BE2C (cell line): ENCODE data around the gene YPEL2.

ENCODE experiments used
- DNase-seq: peaks from one replicate; pipeline ENCODE4 v3.0.0-alpha.2; 2020
- H3K27me3 ChIP-seq: fragments of 250-450 bp; sonication (Bioruptor Pico); 2 replicates; pipeline ENCODE4 v1.5.1; 2020; ENCODE audit warnings: mild to moderate bottlenecking
- H3K36me3 ChIP-seq: fragments of 250-450 bp; sonication (Bioruptor Pico); 2 replicates; pipeline ENCODE4 v1.5.1; 2020; ENCODE audit warnings: mild to moderate bottlenecking
- H3K4me1 ChIP-seq: fragments of 250-450 bp; sonication (Bioruptor Pico); 2 replicates; pipeline ENCODE4 v1.5.1; 2020
- H3K4me3 ChIP-seq: 2 replicates; pipeline ENCODE4 v1.5.1; 2011; ENCODE audit warnings: low read depth, low read length
- H3K9me3 ChIP-seq: fragments of 250-450 bp; sonication (Bioruptor Pico); 2 replicates; pipeline ENCODE4 v1.5.1; 2020
- CTCF ChIP-seq: IDR thresholded peaks from 2 replicates; pipeline ENCODE4 v1.5.1; 2012; ENCODE audit warnings: mild to moderate bottlenecking, low read depth, low read length

The YPEL2 gene

GRCh38 chr17:59353936-59354755 lies 22.7 kb downstream of the YPEL2 start:
- DNase-seq = no peak
- Histone ChIP-seq H3K9me3 (no peaks in the 10 kb centered on the region), H3K4me1 (peaks cover 14% of the 10 kb centered on the region), H3K27me3 (no peaks in the 10 kb centered on the region), H3K36me3 (no peaks in the 10 kb centered on the region; the same call in 1 of the 2 replicates), H3K4me3 (no peak overlapping the region)
- no peak for TF ChIP-seq CTCF

GRCh38 chr17:59355030-59355701 lies 23.7 kb downstream of the YPEL2 start:
- Histone ChIP-seq H3K36me3 (no peaks in the 10 kb centered on the region; the same call in 1 of the 2 replicates), H3K4me1 (peaks cover 14% of the 10 kb centered on the region), H3K9me3 (no peaks in the 10 kb centered on the region), H3K4me3 (no peak overlapping the region), H3K27me3 (no peaks in the 10 kb centered on the region)
- DNase-seq = no peak
- no peak for TF ChIP-seq CTCF

GRCh38 chr17:59355702-59356325 lies 24.4 kb downstream of the YPEL2 start:
- no peak for TF ChIP-seq CTCF
- Histone ChIP-seq H3K4me1 (peaks cover 14% of the 10 kb centered on the region), H3K9me3 (no peaks in the 10 kb centered on the region), H3K36me3 (no peaks in the 10 kb centered on the region; the same call in 1 of the 2 replicates), H3K4me3 (no peak overlapping the region), H3K27me3 (no peaks in the 10 kb centered on the region)
- no peak for DNase-seq

GRCh38 chr17:59356543-59357218 lies 25.2 kb downstream of the YPEL2 start:
- DNase-seq = no peak
- no peaks in the 10 kb centered on the region for H3K9me3 ChIP-seq
- H3K4me3 ChIP-seq = no peak overlapping the region
- H3K27me3 ChIP-seq = no peaks in the 10 kb centered on the region
- H3K4me1 ChIP-seq = peaks cover 19% of the 10 kb centered on the region
- H3K36me3 ChIP-seq = no peaks in the 10 kb centered on the region; the same call in 1 of the 2 replicates
- no peak for TF ChIP-seq CTCF

- peaks cover 22% of the 10 kb centered on the region for H3K4me1 ChIP-seq
- no peaks in the 10 kb centered on the region; the same call in 1 of the 2 replicates for H3K36me3 ChIP-seq
- DNase-seq = no peak
- H3K27me3 ChIP-seq = no peaks in the 10 kb centered on the region
- TF ChIP-seq CTCF = no peak
- H3K9me3 ChIP-seq = no peaks in the 10 kb centered on the region
- H3K4me3 ChIP-seq = no peak overlapping the region
Measured at GRCh38 chr17:59357219-59357697, 25.8 kb downstream of the YPEL2 start.
